GM19351 (cell line): ENCODE measurements around the gene AFF3.
A peak's percentile ranks its signal among the peaks of the same experiment; 100 is the strongest.
"Not testable (repeated sequence)": the region's sequence is repeated elsewhere in the genome, so short reads cannot be mapped to it uniquely, and the experiment has no call there.

Experiments used
- ATAC-seq: cut with Tn5 transposase; IDR thresholded peaks from one replicate; pipeline ENCODE4 v1.9.1; 2021; ENCODE audit warnings: mild to moderate bottlenecking, moderate library complexity; ENCODE audit not compliant: unreplicated experiment

Gene AFF3

DNA sequence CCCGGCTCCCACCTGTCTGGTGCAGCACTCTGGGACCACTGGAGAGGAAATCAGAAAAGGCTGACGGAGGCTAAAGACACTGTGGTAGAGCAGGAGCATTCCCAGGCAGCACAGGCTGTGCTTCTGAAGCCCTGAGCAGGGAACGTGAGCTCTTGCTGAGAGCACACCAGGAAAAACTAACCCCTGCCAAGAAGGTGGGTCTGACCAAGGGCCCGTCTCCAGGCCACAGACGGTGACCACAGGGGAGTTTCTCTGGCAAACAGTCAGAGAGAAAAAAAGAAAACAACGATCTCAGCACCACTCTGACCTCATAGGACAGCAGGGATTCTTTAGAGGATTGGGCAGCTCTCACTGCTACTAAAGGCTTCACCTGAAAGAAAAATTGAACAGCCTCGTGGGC, 201.4 kb downstream of the AFF3 start:
- no peak for ATAC-seq

DNA sequence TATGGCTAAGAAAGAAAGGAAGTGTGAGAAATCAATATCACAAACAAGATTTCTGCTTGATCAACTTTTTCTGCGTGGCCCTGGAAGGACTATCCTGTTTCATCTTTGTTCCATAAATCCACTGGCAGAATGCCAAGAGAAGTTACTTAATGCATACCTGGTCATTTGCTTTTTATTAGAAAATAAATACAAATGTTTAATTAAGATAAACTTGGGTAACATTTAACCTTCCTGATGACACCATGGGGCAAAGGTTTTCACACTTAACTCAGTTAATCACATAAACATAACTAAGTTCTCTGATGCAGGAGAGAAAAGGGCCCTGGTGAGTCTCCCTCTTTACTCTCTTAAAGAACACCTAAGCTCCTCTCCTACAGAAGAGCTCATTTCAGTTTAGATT, 203.3 kb downstream of the AFF3 start:
- ATAC-seq: no peak

GRCh38 chr2:99938250-99938649, 204.1 kb downstream of the AFF3 start:
- no peak for ATAC-seq

DNA sequence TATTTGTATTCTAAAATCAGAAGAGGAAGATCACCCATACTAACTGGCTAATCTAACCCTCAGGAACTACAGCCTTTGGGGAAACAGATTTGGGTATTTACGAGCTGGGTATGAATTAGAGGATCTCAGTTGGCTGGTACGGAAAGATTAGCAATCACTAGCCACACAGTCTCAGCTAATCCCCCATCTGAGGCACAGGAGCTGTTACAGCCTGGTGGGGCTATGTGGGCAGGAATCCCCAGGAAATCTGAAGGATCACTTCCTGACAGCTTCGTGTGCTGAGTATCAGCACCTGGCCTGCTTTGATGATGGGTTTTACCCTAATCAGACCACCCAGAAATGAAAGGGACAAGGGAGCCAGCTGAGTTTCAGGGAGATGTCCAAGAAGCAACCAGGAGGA, 206.3 kb downstream of the AFF3 start:
- no peak for ATAC-seq

DNA sequence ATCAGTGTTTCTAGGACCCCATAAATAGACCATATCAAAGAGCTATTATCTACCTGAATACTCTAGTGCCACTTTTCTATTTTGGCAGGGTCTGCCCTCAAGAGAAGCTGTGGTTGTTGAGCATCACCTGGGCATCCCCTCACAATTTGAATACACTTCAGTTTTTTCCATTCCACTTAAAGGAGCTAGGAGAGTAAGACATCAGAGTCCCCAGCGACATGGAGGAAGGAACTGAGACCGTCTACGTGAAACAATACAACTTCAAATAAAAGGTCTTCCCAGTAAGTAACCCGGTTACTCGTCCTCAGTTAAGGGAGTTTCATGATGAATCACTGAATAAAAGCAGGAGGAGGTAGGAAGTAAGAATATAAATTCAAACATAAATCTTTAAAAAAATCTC, 206.7 kb downstream of the AFF3 start:
- no peak for ATAC-seq

DNA sequence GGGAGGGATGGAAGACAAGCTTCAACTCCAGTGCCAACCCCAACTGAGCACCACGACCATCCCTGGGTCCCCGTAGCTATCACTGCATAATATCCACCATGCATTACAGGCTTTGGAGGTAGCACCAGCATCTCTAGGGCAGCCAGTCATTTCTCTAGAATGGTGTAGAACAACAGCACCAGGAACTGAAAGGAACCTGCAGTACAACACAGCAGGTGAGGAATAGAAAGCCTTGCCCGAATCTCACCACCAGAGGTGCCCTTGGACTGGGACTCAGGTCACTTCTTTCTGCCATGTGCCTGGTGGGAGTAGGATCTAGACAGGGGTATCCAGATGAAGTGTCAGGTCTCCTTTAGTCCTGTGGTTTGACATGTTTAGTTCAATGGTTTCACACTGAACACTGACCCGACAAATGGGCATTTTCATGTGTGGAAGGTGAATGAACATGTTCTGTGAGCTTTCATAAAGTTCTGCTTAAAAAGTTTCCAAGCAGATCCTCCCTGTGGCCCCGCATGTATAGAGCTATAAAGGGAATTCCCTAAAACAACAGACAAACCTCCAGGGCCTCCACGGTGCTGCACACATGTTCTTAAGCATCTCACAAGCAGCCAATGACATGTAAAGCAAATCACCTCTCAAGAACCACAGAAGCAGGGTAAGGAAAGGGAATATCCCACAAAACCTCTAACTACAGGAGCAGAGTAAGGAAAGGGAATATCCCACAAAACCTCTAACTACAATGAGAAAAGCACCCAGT, 208.3 kb downstream of the AFF3 start:
- no peak for ATAC-seq

DNA sequence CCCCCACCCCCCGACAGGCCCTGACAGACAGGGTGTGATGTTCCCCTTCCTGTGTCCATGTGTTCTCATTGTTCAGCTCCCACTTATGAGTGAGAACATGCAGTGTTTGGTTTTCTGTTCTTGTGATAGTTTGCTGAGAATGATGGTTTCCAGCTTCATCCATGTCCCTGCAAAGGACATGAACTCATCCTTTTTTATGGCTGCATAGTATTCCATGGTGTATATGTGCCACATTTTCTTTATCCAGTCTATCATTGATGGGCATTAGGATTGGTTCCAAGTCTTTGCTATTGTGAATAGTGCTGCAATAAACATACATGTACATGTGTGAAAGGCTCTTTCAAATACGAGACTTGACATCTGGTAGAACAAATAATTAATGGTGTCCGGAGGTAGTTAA, 208.9 kb downstream of the AFF3 start:
- not testable (repeated sequence) for ATAC-seq

GRCh38 chr2:99928470-99929053, 213.8 kb downstream of the AFF3 start:
- ATAC-seq: peak; percentile 67

- ATAC-seq: not testable (repeated sequence)
Measured at GRCh38 chr2:99927690-99928207, 214.6 kb downstream of the AFF3 start.

DNA sequence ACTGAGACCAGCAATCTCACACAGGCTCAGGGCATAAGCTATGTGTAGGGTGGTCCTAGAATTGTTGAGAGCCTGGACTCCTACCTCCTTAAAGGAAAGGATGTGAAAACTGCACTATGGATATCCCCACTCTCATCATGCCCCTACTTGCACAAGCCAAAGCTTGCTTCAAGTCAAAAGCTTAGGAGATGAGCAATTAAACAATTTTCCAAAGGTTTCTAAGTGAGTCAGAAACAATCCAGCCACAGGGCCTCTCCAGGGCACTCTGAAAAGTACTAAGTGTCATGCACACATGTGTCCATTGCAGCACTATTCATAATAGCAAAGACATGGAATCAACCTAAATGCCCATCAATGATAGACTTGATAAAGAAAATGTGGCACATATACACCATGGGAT, 215.4 kb downstream of the AFF3 start:
- no peak for ATAC-seq

DNA sequence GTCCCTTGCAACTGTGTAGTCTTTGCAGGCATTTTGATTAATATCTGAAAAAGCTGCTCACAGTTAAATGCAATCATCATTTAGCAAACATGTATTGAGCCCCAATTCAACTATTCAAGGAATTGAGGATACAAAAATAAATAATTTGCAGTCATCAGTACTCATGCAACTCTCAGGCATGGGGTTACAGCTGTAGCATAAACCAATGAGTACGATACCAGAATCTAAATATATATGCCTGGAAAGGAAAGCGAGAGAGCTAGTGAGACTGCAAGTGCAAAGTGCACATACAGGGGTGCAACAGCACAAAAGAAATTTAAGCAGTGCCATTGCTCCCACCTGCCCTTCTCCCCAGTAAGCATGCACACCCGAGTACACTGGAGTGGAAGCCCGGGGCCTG, 216.4 kb downstream of the AFF3 start:
- ATAC-seq: no peak

- no peak for ATAC-seq
Measured at GRCh38 chr2:99922664-99923063, 219.7 kb downstream of the AFF3 start.

- no peak for ATAC-seq
Measured at GRCh38 chr2:99921903-99922302, 220.5 kb downstream of the AFF3 start.

- ATAC-seq: no peak
Measured at GRCh38 chr2:99918389-99918788, 224.0 kb downstream of the AFF3 start.

- ATAC-seq: no peak
Measured at GRCh38 chr2:99915108-99915675, 227.2 kb downstream of the AFF3 start.

- ATAC-seq: no peak
Measured at GRCh38 chr2:99911736-99912135, 230.7 kb downstream of the AFF3 start.

DNA sequence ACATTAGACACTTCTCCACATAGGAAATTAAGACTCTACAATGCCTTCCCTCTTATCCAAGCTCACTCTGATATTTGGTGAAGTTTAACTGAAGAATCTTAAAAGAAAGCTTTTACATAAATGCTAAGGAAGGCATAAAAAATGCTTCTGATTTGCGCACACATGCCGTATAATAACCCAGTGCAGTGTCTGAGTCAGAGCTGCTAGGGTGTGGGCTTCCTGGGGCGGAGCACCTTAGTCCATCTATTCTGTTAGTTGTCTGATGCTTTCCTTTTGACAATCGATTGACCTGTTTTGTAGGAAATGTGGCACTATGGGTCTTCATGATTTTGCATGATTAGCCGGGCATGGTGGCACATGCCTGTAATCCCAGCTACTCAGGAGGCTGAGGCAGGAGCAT, 231.5 kb downstream of the AFF3 start:
- ATAC-seq: no peak

DNA sequence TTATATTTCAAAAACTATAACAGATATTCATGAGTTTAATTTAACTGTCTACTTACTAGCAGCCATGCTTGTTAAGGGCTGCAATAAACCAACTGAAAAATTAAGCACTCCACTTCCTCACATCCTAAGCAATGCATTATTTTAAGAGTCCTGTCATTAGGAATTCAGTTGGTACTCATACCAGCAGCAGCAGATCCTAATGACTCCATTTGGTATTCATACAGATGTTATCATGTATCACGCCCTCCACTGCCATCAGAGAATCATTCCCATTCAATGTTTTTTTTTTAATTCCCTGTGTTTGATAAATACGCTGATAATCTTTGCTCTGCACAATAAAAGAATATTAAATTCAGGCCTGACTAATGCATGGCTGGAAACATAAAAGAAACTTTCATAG, 236.8 kb downstream of the AFF3 start:
- no peak for ATAC-seq

GRCh38 chr2:99905025-99905424, 237.4 kb downstream of the AFF3 start:
- ATAC-seq: no peak

GRCh38 chr2:99903981-99904380, 238.4 kb downstream of the AFF3 start:
- ATAC-seq: no peak

GRCh38 chr2:99900556-99900955, 241.8 kb downstream of the AFF3 start:
- no peak for ATAC-seq

GRCh38 chr2:99899882-99900281, 242.5 kb downstream of the AFF3 start:
- ATAC-seq: no peak
